Testis (tissue), 2 donors: ENCODE results near the gene STAT6.

Experiments
- POLR2A ChIP-seq: fragments of 450-650 bp; IDR thresholded peaks from one replicate; pipeline ENCODE4 v1.6.1; 2017; ENCODE audit warnings: antibody characterized with exemption, mild to moderate bottlenecking, moderate library complexity
- TF ChIP-seq, protein P1 (sequence below), 3 experiments: fragments of 450-650 bp in 2 of 3; fragments of 200-600 bp in 1 of 3; sonication (generic) in 1 of 3; IDR thresholded peaks; one replicate each; pipeline ENCODE4 v1.5.1; 2016 to 2019; ENCODE audit warnings: antibody characterized with exemption in 3 of 3, mild to moderate bottlenecking in 2 of 3, moderate library complexity in 1 of 3

GRCh38 chr12:57091638-57092528 lies 19.3 kb downstream of the STAT6 start:
- TF ChIP-seq, protein P1, sequence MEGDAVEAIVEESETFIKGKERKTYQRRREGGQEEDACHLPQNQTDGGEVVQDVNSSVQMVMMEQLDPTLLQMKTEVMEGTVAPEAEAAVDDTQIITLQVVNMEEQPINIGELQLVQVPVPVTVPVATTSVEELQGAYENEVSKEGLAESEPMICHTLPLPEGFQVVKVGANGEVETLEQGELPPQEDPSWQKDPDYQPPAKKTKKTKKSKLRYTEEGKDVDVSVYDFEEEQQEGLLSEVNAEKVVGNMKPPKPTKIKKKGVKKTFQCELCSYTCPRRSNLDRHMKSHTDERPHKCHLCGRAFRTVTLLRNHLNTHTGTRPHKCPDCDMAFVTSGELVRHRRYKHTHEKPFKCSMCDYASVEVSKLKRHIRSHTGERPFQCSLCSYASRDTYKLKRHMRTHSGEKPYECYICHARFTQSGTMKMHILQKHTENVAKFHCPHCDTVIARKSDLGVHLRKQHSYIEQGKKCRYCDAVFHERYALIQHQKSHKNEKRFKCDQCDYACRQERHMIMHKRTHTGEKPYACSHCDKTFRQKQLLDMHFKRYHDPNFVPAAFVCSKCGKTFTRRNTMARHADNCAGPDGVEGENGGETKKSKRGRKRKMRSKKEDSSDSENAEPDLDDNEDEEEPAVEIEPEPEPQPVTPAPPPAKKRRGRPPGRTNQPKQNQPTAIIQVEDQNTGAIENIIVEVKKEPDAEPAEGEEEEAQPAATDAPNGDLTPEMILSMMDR (IDR thresholded peaks at IDR 0.05), result no peak
- no peak for TF ChIP-seq POLR2A
